Osteoblast (primary cell): ENCODE data around the gene G6PC3. TPM values are rescaled to one million over a fixed set of nuclear protein-coding genes. Genes with fewer than 3 reads are reported as not detected.

Experiments used
- DNase-seq: peaks from one replicate; pipeline ENCODE4 v3.0.0; 2011; ENCODE audit warnings: low spot score, mixed read lengths; ENCODE audit not compliant: insufficient read length; ENCODE audit errors: missing footprints
- H2AFZ ChIP-seq: 2 replicates; pipeline ENCODE4 v1.6.0; 2011; ENCODE audit warnings: mild to moderate bottlenecking, low read length
- H3K27ac ChIP-seq: 2 replicates; pipeline ENCODE4 v1.5.1; 2011; ENCODE audit warnings: mild to moderate bottlenecking, low read depth, low read length, moderate library complexity
- H3K27me3 ChIP-seq: 2 replicates; pipeline ENCODE4 v1.6.0; 2012; ENCODE audit warnings: mild to moderate bottlenecking, control low read depth, inconsistent platforms, low read length, moderate library complexity; ENCODE audit not compliant: insufficient read depth
- H3K36me3 ChIP-seq: 2 replicates; pipeline ENCODE4 v1.5.1; 2011; ENCODE audit warnings: mild to moderate bottlenecking, low read length, control low read depth, moderate library complexity; ENCODE audit not compliant: insufficient read depth
- H3K4me1 ChIP-seq: 2 replicates; pipeline ENCODE4 v1.5.1; 2011; ENCODE audit warnings: mild to moderate bottlenecking, low read length, control low read depth, moderate library complexity; ENCODE audit not compliant: insufficient read depth
- H3K4me2 ChIP-seq: 2 replicates; pipeline ENCODE4 v1.6.0; 2011; ENCODE audit warnings: mild to moderate bottlenecking, low read length; ENCODE audit not compliant: insufficient read depth
- H3K4me3 ChIP-seq: fragments of 200-600 bp; sonication (generic); 3 replicates; pipeline ENCODE4 v1.5.1; 2012; ENCODE audit warnings: mild to moderate bottlenecking, low read length, inconsistent platforms; ENCODE audit not compliant: insufficient read depth
- H3K79me2 ChIP-seq: 2 replicates; pipeline ENCODE4 v1.6.0; 2012; ENCODE audit warnings: mild to moderate bottlenecking, low read length, control low read depth, inconsistent platforms; ENCODE audit not compliant: insufficient read depth
- H3K9me3 ChIP-seq: 2 replicates; pipeline ENCODE4 v1.5.1; 2011; ENCODE audit warnings: low read depth, low read length, control low read depth
- H4K20me1 ChIP-seq: 2 replicates; pipeline ENCODE4 v1.6.0; 2012; ENCODE audit warnings: mild to moderate bottlenecking, low read length, control low read depth; ENCODE audit not compliant: insufficient read depth
- CTCF ChIP-seq: IDR thresholded peaks from 2 replicates; pipeline ENCODE4 v1.5.1; 2011; ENCODE audit warnings: mild to moderate bottlenecking, low read depth, low read length, moderate library complexity; ENCODE audit errors: extremely low read depth
- total RNA-seq: library from RNA; depleted of rRNA; stranded (reverse); fragments of >200 nt; gene quantifications from 2 replicates; pipeline ENCODE4 v1.2.3, GENCODE V29; 2012

Gene G6PC3
- total RNA-seq, 1 donor, result 23.5 TPM

- Histone ChIP-seq H3K4me3 (peak overlapping the region; percentile 80), H4K20me1 (no peaks in the 10 kb centered on the region), H3K27ac (peak overlapping the region; percentile 95), H3K4me2 (peak overlapping the region; percentile 83), H3K9me3 (no peaks in the 10 kb centered on the region), H3K4me1 (peaks cover 14% of the 10 kb centered on the region), H2AFZ (no peak overlapping the region), H3K27me3 (no peaks in the 10 kb centered on the region), H3K36me3 (peaks cover 31% of the 10 kb centered on the region), H3K79me2 (peaks cover 31% of the 10 kb centered on the region)
- no peak for TF ChIP-seq CTCF
- DNase-seq, result peak; percentile 65
Measured at GRCh38 chr17:44071772-44072171, 1.2 kb downstream of the G6PC3 start.

GRCh38 chr17:44074231-44074910, 3.8 kb downstream of the G6PC3 start:
- H3K27ac ChIP-seq, result no peak overlapping the region
- H3K9me3 ChIP-seq, result no peaks in the 10 kb centered on the region
- no peaks in the 10 kb centered on the region for H3K27me3 ChIP-seq
- no peak overlapping the region for H3K4me2 ChIP-seq
- DNase-seq, result peak; percentile 46
- peaks cover 41% of the 10 kb centered on the region for H3K36me3 ChIP-seq
- peak; percentile 12 for TF ChIP-seq CTCF
- peaks cover 24% of the 10 kb centered on the region for H3K79me2 ChIP-seq
- H3K4me1 ChIP-seq, result peaks cover 14% of the 10 kb centered on the region
- H3K4me3 ChIP-seq, result no peak overlapping the region
- no peaks in the 10 kb centered on the region for H4K20me1 ChIP-seq
- no peak overlapping the region for H2AFZ ChIP-seq

GRCh38 chr17:44074911-44075285, 4.4 kb downstream of the G6PC3 start:
- Histone ChIP-seq H2AFZ (no peak overlapping the region), H3K36me3 (peaks cover 41% of the 10 kb centered on the region), H3K4me2 (no peak overlapping the region), H3K27me3 (no peaks in the 10 kb centered on the region), H3K4me3 (no peak overlapping the region), H3K4me1 (peaks cover 11% of the 10 kb centered on the region), H3K27ac (no peak overlapping the region), H3K79me2 (peaks cover 24% of the 10 kb centered on the region), H3K9me3 (no peaks in the 10 kb centered on the region), H4K20me1 (no peaks in the 10 kb centered on the region)
- TF ChIP-seq CTCF, result no peak
- DNase-seq, result peak; percentile 46

GRCh38 chr17:44075598-44076293, 5.2 kb downstream of the G6PC3 start:
- Histone ChIP-seq H3K4me3 (no peak overlapping the region), H4K20me1 (no peaks in the 10 kb centered on the region), H3K4me1 (peaks cover 7% of the 10 kb centered on the region), H2AFZ (no peak overlapping the region), H3K79me2 (peaks cover 24% of the 10 kb centered on the region), H3K36me3 (peaks cover 48% of the 10 kb centered on the region), H3K27ac (no peak overlapping the region), H3K27me3 (no peaks in the 10 kb centered on the region), H3K9me3 (no peaks in the 10 kb centered on the region), H3K4me2 (no peak overlapping the region)
- DNase-seq, result no peak
- TF ChIP-seq CTCF, result no peak
